GM19452 (cell line): ENCODE results near the gene KIF3B.

Source experiments
- ATAC-seq: cut with Tn5 transposase; IDR thresholded peaks from one replicate; pipeline ENCODE4 v1.9.1; 2021; ENCODE audit not compliant: unreplicated experiment

The KIF3B gene

DNA sequence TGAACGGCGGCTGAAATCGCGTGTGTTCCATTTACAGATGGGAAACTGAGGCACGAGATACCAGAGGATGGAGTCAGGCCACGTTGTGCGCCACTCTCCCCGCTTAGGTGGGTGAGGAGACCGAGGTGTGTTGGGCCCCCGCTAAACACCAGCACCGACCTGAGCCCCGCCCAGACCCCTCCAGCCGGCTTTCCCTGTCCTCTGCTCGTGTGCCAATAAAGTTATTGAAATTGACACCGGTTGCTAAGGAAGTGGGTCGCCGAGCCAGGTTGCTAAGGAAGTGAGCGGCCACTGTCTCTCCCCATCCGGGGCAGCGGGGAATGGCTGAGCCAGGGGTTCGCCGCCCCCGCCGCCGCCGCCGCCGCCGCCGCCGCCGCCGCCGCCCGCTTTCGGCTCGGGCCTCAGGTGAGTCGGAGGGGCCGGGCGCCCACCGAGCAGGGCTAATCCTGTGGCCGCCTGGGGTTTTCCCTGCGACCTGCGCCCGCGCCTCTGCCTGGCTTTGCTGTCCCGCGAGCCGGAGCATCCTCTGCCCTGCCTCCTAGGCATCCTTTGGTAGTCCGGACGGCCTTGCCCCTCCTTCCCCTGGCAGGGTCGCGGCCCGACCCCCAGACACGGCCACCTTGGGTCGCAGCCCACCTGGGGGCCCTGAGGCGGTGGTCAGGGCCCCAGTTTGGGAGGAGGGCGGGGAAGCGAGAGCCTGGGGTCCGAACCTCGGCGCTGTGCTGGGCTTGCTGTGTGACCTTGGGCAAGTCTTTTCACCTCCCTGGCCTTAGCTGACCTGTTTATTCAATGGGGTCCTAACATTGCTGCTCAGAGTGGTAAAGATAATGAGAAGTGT is at the start of gene KIF3B:
Gene KIF3B (plus strand): TSS at position 291 of the 838 bp plus-strand sequence. CDS start 32,127 bp downstream, outside the sequence.
- peak; percentile 58 for ATAC-seq

- ATAC-seq, result no peak
Observed at GRCh38 chr20:32227744-32228688, 49.4 kb upstream of the KIF3B start.

DNA sequence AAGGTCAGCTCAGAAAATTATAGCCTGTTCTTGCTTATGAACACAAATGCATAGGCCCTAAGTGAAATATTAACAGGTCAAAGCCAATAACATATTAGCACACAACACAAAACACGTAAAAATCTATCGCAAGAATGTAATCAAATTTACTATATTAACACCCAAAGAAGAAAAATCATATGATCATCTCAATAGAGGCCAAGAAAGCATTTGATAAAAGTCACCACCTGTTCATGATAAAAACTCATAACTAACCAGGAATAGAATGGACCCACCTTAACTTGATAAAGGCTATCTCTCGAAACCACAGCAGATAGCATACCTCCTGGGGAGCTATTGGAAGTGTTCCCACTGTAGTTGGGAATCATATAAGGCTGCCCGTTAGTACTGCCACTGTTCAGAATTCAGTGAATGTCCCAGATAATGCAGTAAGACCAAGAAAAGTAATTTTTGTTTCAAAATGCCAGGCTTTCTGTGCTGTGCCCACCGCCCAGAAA is 48.2 kb upstream of the KIF3B start:
- ATAC-seq, result no peak

DNA sequence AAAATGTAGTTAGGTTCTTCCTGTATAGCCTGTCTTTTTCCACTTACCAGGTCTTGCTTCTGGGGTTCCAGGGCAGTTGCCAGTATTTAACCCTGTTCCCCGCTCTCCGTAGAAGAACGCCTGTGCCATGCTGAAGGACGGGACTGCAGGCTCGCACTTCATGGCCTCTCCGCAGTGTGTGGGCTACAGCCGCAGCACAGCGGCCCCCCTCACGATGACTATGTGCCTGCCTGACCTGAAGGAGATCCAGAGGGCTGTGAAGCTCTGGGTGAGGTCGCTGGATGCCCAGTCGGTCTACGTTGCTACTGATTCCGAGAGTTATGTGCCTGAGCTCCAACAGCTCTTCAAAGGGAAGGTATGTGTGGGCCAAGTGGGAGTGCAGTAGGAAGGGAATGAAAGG is 46.7 kb upstream of the KIF3B start:
- ATAC-seq, result no peak

- ATAC-seq, result no peak
Observed at GRCh38 chr20:32231245-32231644, 46.2 kb upstream of the KIF3B start.

GRCh38 chr20:32231847-32232246 is 45.6 kb upstream of the KIF3B start:
- ATAC-seq, result no peak

DNA sequence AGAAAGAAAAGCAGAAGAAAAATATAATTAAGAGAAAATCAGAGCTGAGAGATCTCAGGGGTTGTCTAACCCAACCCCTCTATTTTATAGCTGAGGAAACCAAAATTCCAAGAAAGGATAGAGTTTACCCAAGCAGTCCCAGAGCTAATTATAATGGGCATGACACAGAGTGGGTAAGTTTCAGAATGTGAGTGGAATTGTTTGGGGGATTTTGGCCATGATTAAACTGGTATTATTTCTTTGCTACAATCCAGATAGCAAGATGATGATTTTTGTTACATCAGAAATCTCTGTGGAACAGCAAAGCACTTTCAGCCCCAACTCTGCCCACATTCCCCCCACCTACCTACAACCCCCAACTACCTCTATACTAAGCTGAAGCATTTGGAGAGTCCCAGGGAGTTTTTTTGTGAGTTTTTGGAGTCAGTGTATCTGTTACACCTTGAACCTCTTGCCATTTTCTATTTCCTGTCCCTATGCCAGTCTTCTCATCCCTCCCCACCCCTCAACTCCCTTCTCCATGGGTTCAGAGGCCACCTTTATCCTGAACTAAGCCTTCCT is 45.0 kb upstream of the KIF3B start:
- no peak for ATAC-seq

- ATAC-seq, result no peak
Observed at GRCh38 chr20:32233286-32233685, 44.2 kb upstream of the KIF3B start.

DNA sequence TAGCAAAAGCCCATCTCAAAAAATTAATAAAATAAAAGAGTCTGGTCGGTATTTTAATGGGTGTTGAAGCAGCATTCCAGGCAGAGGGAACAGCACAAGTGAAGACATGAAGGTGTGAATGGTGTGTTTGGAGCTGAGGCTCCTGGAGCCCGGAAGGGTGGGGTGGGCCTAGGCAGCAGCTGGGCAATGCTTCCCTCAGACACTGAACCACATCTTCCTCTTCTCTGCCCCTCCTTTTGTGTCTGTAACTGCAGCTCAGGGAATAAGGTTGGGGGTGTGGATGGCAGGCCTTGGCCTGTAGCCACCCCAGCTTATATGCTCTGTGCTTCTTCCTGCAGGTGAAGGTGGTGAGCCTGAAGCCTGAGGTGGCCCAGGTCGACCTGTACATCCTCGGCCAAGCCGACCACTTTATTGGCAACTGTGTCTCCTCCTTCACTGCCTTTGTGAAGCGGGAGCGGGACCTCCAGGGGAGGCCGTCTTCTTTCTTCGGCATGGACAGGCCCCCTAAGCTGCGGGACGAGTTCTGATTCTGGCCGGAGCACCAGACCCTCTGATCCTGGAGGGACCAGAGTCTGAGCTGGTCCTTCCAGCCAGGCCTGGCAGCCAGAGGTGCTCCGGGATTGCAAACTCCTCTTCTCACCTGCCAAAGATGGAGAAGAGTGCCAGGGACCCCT is 43.2 kb upstream of the KIF3B start:
- no peak for ATAC-seq

GRCh38 chr20:32235331-32236047 is 42.0 kb upstream of the KIF3B start:
- ATAC-seq, result no peak

GRCh38 chr20:32236048-32236533 is 41.4 kb upstream of the KIF3B start:
- no peak for ATAC-seq

- no peak for ATAC-seq
Observed at GRCh38 chr20:32236819-32237218, 40.6 kb upstream of the KIF3B start.

- ATAC-seq, result no peak
Observed at GRCh38 chr20:32237419-32237818, 40.0 kb upstream of the KIF3B start.

DNA sequence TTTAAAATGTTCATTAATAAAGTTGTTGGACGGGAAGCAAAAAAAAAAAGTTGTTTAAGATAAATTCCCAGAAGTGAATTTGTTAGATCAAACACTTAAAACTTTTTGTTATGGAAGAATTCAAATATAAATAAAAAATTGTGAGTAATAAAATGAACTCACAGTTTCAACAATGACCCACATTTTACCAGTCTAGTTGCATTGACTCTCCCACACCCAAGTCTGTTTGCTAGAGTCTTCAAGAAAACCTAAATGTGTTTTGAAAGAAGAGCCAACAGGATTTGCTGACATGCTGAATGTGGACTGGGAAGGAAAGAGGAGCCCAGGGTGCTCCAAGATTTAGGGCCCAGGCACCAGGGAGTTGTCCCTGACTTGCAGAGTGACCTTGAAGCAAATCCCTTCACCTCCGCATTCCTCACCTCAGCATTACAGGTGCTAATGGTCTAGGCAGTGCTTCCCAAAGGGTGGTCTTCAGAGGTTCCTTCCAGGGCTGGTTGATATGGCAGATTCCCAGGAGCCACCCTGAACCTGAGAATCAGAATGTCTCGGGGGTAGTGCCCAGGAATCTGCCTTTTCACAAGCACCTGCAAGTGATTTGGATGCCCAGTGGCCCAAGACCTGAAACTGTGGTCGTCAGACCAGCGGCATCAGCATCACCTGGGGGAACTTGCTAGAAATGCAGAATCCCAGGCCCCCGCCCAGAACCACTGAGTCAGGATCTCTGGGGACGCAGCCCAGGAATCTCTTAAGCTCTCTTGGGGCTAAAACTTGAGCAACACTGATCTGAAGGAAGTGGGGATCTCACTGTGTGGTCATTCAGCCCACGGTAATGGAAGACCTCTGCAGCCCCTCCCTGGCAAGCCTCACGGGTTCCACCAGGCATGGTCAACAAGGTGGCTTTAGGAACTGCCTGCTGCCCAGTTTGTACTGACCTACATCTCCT is 38.7 kb upstream of the KIF3B start:
- no peak for ATAC-seq

GRCh38 chr20:32240205-32240604 is 37.2 kb upstream of the KIF3B start:
- no peak for ATAC-seq

DNA sequence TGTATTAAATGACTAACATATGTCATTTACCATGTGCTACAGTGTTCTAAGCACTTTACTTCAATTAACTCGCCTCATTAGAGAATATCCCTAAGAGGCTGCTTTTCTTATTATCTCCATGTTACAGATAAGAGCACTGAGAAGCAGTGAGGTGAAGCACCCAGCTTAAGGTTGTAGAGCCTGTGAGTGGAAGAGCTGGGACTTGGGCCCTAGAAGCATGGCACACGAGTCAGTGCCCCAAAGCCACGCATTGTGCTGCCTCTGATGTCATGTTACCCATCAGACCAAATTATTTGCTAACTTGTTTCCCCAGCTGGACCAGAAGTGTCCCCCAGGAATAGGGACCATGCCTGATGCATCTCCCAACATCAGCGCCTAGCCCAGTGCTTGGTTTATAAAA is 35.6 kb upstream of the KIF3B start:
- ATAC-seq, result no peak

DNA sequence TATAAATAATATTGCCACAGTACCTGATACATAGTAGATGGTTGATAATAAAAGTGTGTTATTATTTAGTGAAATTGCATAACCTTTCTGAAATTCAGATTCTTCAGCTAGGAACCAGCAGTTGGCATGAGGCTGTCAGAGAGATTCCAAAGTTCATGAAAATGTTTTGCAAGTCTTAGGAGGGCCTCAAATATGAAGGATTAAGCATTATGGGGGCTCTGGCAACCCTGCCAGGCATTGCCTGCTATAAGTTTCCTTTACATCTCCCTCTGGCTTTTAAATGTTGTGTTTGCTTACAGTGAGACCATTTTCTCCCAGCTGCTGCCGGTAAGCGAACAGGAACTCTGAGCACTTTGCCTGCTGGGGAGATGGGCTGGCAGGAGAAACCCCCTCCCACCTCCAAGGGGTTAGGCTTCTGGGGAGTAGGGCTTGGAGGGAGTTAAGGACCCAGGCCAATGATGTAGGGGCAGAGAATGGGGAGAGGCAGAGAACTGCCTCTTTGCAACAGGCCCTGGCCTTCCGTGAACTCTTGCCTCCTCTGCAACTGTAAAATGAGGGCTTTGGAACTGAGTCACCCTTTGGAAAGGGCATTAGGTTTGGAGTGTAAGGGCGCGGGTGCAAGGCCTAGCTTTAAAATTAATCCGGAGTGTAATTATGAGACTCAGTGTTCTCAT is 33.2 kb upstream of the KIF3B start:
- ATAC-seq, result no peak

DNA sequence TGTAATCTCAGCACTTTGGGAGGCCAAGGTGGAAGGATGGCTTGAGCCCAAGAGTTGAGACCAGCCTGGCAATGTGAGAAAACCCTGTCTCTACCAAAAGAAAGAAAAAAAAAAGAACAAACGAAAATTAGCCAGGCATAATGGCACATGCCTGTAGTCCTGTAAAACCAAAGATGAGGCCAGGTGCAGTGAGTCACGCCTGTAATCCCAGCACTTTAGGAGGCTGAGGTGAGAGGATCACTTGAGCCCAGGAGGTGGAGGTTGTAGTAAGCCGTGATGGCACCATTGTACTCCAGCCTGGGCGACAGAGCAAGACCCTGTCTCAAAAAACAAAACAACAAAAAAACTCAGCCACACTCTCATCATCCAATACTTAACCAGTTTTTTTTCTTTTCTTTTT is 32.5 kb upstream of the KIF3B start:
- no peak for ATAC-seq
